Left lung (tissue), 10 donors: ENCODE measurements around the gene ZNF536. TPM values are rescaled to one million over a fixed set of nuclear protein-coding genes. Genes with fewer than 3 reads are reported as not detected.

Source experiments
- ATAC-seq: fragments of 200-7000 bp; cut with Tn5 transposase; one replicate; pipeline ENCODE4 v1.9.1; 2020; ENCODE audit warnings: moderate library complexity
- DNase-seq, 4 donors: peaks; one replicate each; pipeline ENCODE4 v3.0.0-alpha.2; 2013 to 2020
- H3K27ac ChIP-seq, 2 donors: fragments of 200-600 bp; sonication (generic) in 1 of 2; one replicate each; pipeline versions ENCODE4 v1.5.0 to v1.8.0; 2020 to 2021
- H3K27me3 ChIP-seq, 2 donors: fragments of 200-600 bp; sonication (generic) in 1 of 2; one replicate each; pipeline versions ENCODE4 v1.5.0 to v1.8.0; 2020 to 2021
- H3K36me3 ChIP-seq, 2 donors: fragments of 200-600 bp; sonication (generic) in 1 of 2; one replicate each; pipeline versions ENCODE4 v1.5.0 to v1.8.0; 2020 to 2021
- H3K4me1 ChIP-seq, 2 donors: fragments of 200-600 bp; one replicate each; pipeline ENCODE4 v1.8.0; 2021
- H3K4me3 ChIP-seq, 2 donors: fragments of 200-600 bp; sonication (generic) in 1 of 2; one replicate each; pipeline versions ENCODE4 v1.5.0 to v1.8.0; 2020 to 2021; ENCODE audit warnings: mild to moderate bottlenecking in 1 of 2
- H3K9me3 ChIP-seq, 2 donors: fragments of 200-600 bp; sonication (generic) in 1 of 2; one replicate each; pipeline versions ENCODE4 v1.5.0 to v1.8.0; 2020 to 2021
- intact Hi-C, 2 donors: fragments of 100-400 bp; cut with DNase I; formaldehyde crosslinking; loops; one replicate each; pipeline versions ENCODE4 v1.11.2 to v1.14.2; 2022
- polyA plus RNA-seq, 6 donors: library from polyadenylated mRNA; unstranded; fragments of 120-200 nt; gene quantifications; one replicate each; pipeline ENCODE4 v1.2.1, GENCODE V29; 2013; ENCODE audit not compliant: insufficient read length in 6 of 6
- total RNA-seq, 2 donors: library from RNA; stranded (reverse); fragmentation: NEBNext Ultra II Directional; extraction: Animal tissue kit (Norgen Biotek cat#: 25700); gene quantifications; one replicate each; pipeline ENCODE4 v1.2.1, GENCODE V29; 2021
- TF ChIP-seq, protein P1 (sequence below), 2 donors: fragments of 200-600 bp; sonication (generic) in 1 of 2; IDR thresholded peaks; one replicate each; pipeline versions ENCODE4 v1.5.0 to v1.8.0; 2021; ENCODE audit warnings: antibody characterized with exemption in 2 of 2
- donor health status: DM: no; HTN: yes; CAD: no.
- donor health status: DM: no; HTN: no; CAD: no.

ZNF536 gene
- total and polyA plus RNA-seq, 8 donors, result 0.50 to 6.5 (median 3.6) TPM

DNA sequence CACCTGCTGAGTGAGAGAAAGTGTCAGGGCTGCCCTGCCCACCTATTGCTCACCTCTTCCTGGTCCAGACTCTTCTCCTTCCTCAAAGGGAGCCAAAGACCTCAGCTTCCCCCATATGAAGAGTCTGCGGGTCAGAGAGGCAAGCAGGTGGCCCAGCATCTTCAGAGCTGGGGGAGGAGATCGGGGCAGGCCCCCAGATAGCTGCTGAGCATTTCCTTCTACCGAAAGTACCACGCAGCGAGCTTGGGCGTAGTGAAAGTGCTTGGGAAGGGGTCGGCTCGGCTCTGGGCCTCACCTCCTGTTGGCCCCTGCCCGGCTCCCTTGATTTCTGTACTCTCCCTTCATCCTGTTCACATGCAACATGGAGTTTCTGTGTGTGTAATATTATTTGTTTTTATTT, 12.2 kb upstream of the ZNF536 start:
- no peak for DNase-seq
- Histone ChIP-seq H3K4me3 (no peak overlapping the region), H3K27me3 (peaks cover 0 to 34% of the 10 kb centered on the region in 2 donors), H3K4me1 (no peaks in the 10 kb centered on the region), H3K27ac (no peak overlapping the region), H3K9me3 (no peaks in the 10 kb centered on the region), H3K36me3 (no peaks in the 10 kb centered on the region)
- TF ChIP-seq, protein P1, sequence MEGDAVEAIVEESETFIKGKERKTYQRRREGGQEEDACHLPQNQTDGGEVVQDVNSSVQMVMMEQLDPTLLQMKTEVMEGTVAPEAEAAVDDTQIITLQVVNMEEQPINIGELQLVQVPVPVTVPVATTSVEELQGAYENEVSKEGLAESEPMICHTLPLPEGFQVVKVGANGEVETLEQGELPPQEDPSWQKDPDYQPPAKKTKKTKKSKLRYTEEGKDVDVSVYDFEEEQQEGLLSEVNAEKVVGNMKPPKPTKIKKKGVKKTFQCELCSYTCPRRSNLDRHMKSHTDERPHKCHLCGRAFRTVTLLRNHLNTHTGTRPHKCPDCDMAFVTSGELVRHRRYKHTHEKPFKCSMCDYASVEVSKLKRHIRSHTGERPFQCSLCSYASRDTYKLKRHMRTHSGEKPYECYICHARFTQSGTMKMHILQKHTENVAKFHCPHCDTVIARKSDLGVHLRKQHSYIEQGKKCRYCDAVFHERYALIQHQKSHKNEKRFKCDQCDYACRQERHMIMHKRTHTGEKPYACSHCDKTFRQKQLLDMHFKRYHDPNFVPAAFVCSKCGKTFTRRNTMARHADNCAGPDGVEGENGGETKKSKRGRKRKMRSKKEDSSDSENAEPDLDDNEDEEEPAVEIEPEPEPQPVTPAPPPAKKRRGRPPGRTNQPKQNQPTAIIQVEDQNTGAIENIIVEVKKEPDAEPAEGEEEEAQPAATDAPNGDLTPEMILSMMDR (IDR thresholded peaks at IDR 0.05), result no peak
- no peak for ATAC-seq
- intact Hi-C loops, result no loop called here

DNA sequence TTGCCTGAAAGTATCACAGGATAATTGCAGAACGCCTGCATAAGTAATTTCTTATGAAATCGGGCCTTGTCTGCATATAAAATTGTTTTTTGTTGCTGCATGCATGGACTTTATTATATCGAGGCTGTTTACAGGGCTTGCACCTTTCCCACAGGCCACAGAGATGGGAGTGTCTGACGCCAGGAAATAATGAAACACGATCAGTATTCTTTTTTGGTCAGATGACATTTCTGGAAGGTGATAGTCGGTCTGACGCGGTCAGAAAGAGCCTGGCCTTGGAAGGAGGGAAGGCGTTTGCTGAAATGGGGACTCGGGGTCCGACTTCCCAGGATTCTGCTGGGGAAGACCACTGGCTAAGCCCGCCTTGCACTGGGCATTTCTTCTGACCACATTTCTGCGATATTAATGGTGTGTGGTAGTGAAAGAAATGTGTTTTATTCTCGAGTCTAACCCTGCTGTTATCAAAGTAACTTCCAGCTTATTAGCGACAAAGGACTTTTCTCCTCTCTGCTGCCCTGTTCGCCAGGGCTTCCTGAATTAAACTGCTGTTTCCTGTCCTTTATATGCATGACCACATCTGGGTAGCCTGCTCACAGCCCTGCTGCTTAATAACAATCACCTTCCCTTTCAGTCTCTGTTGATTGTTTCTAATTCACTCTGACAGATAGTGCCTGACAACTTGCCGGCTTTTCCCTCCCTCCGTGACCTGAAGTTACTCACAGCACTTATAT, 11.6 kb upstream of the ZNF536 start:
- H3K36me3 ChIP-seq, result no peaks in the 10 kb centered on the region
- H3K9me3 ChIP-seq, result no peaks in the 10 kb centered on the region
- intact Hi-C loops, result no loop called here
- no peak for DNase-seq
- TF ChIP-seq, protein P1 (IDR thresholded peaks at IDR 0.05), result no peak
- ATAC-seq, result no peak
- no peaks in the 10 kb centered on the region for H3K4me1 ChIP-seq
- H3K4me3 ChIP-seq, result no peak overlapping the region
- peaks cover 0 to 34% of the 10 kb centered on the region in 2 donors for H3K27me3 ChIP-seq
- no peak overlapping the region for H3K27ac ChIP-seq

DNA sequence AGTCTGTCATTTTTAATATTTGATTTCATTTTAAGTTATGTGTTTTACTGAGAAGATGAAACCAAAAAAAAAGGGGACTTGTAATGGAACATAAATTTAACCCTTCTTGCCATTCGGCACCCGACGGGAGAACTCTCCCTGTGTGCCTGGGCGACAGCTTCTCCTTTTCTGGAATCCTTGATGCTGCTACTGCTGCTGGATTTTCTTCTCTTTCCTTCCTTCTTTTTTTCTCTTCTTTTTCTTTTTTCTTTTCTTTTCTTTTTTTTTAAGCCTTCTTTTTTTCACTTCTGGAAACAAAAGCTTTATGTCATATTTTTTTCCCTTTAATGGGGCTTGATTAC, 11.1 kb upstream of the ZNF536 start:
- TF ChIP-seq, protein P1 (IDR thresholded peaks at IDR 0.05), result no peak
- Histone ChIP-seq H3K9me3 (no peaks in the 10 kb centered on the region), H3K4me1 (no peaks in the 10 kb centered on the region), H3K4me3 (no peak overlapping the region), H3K36me3 (no peaks in the 10 kb centered on the region), H3K27me3 (peaks cover 0 to 34% of the 10 kb centered on the region in 2 donors), H3K27ac (no peak overlapping the region)
- no peak for ATAC-seq
- no peak for DNase-seq
- intact Hi-C loops, result no loop called here

DNA sequence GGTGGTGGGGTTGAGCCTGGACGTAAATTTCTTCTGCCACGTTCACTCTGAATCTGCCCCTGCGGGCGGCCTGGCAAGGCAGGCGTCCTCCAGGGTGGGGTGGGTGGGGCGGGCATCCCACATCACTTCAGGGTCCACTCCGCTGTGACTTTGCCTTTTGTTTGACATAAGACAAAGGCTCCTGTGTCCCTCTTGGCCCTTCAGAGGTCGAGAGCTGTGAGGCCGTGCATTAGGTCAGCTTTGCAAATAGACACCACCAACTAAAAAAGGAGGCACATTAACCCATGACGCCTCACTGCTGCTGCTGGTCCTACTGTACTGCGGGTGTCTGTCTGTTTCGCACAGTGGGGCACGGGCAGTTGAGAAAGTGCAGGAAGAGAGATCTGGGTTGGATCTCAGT, 10.5 kb upstream of the ZNF536 start:
- TF ChIP-seq, protein P1 (IDR thresholded peaks at IDR 0.05), result no peak
- no peak for ATAC-seq
- intact Hi-C loops, result no loop called here

DNA sequence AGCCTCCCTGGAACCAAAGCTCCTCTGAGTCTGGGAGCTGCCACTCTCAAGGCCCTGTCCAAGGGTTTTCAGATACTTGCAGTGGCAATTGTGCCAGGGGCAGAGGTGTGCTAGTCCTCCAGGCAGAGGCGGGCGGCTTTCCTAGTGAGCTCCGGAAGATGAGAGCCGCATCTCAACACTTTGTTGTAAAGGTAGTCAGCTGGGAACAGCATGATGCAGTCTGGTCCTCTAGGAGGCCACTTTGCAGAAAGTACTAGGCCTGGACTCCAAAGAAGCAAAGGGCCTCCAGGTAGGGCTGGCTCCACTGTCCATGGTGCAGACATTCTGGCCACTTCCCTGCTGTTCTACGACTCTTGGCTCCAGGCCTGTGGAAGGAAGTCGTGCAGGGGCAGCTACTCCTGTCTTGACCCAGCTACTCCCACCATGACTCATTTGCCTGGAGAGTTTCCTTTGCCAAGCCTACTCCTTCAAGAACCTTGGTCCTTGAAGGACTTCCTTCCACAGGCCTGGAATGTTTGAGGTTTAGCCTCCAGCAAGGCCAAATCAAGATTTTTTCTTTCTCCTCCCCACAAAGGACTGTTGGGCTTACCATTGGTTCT, 9.9 kb upstream of the ZNF536 start:
- no peaks in the 10 kb centered on the region for H3K36me3 ChIP-seq
- no peak for DNase-seq
- no peak overlapping the region for H3K27ac ChIP-seq
- no peaks in the 10 kb centered on the region for H3K9me3 ChIP-seq
- TF ChIP-seq, protein P1 (IDR thresholded peaks at IDR 0.05), result no peak
- intact Hi-C loops, result no loop called here
- no peaks in the 10 kb centered on the region for H3K4me1 ChIP-seq
- ATAC-seq, result no peak
- no peak overlapping the region for H3K4me3 ChIP-seq
- peaks cover 0 to 34% of the 10 kb centered on the region in 2 donors for H3K27me3 ChIP-seq

More for the DNA sequence above, 10.5 kb upstream of the ZNF536 start:
- Histone ChIP-seq H3K27ac (no peak overlapping the region), H3K4me3 (no peak overlapping the region), H3K27me3 (peaks cover 0 to 34% of the 10 kb centered on the region in 2 donors), H3K9me3 (no peaks in the 10 kb centered on the region), H3K36me3 (no peaks in the 10 kb centered on the region), H3K4me1 (no peaks in the 10 kb centered on the region)
- no peak for DNase-seq
